22Rv1 (cell line): ENCODE measurements around the gene SMG7.

ENCODE experiments used
- ZFX ChIP-seq: fragments of 450-650 bp; IDR thresholded peaks from 2 replicates; pipeline ENCODE4 v1.6.1; 2017; ENCODE audit warnings: antibody characterized with exemption, borderline replicate concordance
- TF ChIP-seq, protein P1 (sequence below): fragments of 450-650 bp; IDR thresholded peaks from 2 replicates; pipeline ENCODE4 v1.5.1; 2017; ENCODE audit warnings: mild to moderate bottlenecking

DNA sequence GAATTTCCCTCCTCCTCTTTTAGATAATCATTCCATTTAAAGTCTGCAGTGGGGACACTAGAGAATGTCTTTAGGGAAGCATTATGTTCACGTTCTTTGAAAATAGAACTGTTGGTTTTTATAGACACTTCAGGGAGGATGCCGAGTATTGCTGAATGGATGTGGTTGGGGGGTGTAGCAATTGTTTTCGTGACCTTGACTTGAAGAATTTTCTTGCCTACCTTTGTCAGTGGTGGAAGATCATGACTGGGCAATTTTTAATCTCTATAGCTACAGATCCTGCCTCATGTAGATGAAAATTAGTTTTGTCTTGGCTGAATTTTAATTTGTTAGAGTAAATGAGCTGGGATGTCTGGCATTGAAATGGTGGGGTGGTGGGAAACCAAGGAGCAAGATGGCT is 3.8 kb downstream of the SMG7 start:
- TF ChIP-seq, protein P1, sequence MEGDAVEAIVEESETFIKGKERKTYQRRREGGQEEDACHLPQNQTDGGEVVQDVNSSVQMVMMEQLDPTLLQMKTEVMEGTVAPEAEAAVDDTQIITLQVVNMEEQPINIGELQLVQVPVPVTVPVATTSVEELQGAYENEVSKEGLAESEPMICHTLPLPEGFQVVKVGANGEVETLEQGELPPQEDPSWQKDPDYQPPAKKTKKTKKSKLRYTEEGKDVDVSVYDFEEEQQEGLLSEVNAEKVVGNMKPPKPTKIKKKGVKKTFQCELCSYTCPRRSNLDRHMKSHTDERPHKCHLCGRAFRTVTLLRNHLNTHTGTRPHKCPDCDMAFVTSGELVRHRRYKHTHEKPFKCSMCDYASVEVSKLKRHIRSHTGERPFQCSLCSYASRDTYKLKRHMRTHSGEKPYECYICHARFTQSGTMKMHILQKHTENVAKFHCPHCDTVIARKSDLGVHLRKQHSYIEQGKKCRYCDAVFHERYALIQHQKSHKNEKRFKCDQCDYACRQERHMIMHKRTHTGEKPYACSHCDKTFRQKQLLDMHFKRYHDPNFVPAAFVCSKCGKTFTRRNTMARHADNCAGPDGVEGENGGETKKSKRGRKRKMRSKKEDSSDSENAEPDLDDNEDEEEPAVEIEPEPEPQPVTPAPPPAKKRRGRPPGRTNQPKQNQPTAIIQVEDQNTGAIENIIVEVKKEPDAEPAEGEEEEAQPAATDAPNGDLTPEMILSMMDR: no peak
- no peak for TF ChIP-seq ZFX
